Endodermal cell (in vitro differentiated cells): ENCODE results near the gene GALNT17. TPM values are rescaled to one million over a fixed set of nuclear protein-coding genes. Genes with fewer than 3 reads are reported as not detected.

Experiments
- DNase-seq: peaks from one replicate; pipeline ENCODE4 v3.0.0-alpha.2; 2017
- H3K27ac ChIP-seq: 2 replicates; pipeline ENCODE4 v1.5.1; 2013; ENCODE audit warnings: mild to moderate bottlenecking, low read depth, low read length, moderate library complexity
- H3K27me3 ChIP-seq: 2 replicates; pipeline ENCODE4 v1.6.1; 2013; ENCODE audit warnings: mild to moderate bottlenecking, low read length, moderate library complexity; ENCODE audit not compliant: insufficient read depth, control insufficient read depth, poor library complexity, severe bottlenecking
- H3K36me3 ChIP-seq: 2 replicates; pipeline ENCODE4 v1.7.0; 2013; ENCODE audit warnings: mild to moderate bottlenecking, low read length, moderate library complexity; ENCODE audit not compliant: control insufficient read depth, insufficient read depth
- H3K4me1 ChIP-seq: one replicate; pipeline ENCODE4 v1.7.0; 2013; ENCODE audit warnings: low read length; ENCODE audit not compliant: control insufficient read depth, insufficient read depth
- H3K4me3 ChIP-seq: 2 replicates; pipeline ENCODE4 v1.5.1; 2013; ENCODE audit warnings: mild to moderate bottlenecking, low read length, moderate library complexity
- H3K9ac ChIP-seq: 2 replicates; pipeline ENCODE4 v1.6.1; 2013; ENCODE audit warnings: mild to moderate bottlenecking, low read length, moderate library complexity; ENCODE audit not compliant: poor library complexity, severe bottlenecking; ENCODE audit errors: extremely low read depth
- H3K9me3 ChIP-seq: 2 replicates; pipeline ENCODE4 v1.6.1; 2013; ENCODE audit warnings: mild to moderate bottlenecking, low read length, moderate library complexity; ENCODE audit not compliant: control insufficient read depth
- H3K27ac Mint-ChIP-seq: 2 replicates; pipeline ENCODE4 v1.8.0; 2020; ENCODE audit warnings: mixed read lengths
- H3K27me3 Mint-ChIP-seq: 2 replicates; pipeline ENCODE4 v1.8.0; 2021; ENCODE audit warnings: mild to moderate bottlenecking, mixed read lengths; ENCODE audit not compliant: insufficient read depth
- H3K36me3 Mint-ChIP-seq: 2 replicates; pipeline ENCODE4 v1.8.0; 2020; ENCODE audit warnings: low read depth, mixed read lengths
- H3K4me1 Mint-ChIP-seq: 2 replicates; pipeline ENCODE4 v1.8.0; 2020; ENCODE audit warnings: mixed read lengths
- H3K4me3 Mint-ChIP-seq: 2 replicates; pipeline ENCODE4 v1.8.0; 2020; ENCODE audit warnings: mild to moderate bottlenecking, moderate library complexity, mixed read lengths
- H3K9me3 Mint-ChIP-seq: 2 replicates; pipeline ENCODE4 v1.8.0; 2020; ENCODE audit warnings: mild to moderate bottlenecking, mixed read lengths
- WGBS, 2 experiments: methylation state at CpG; one replicate each; pipeline versions ENCODE4 v1.1.5 to v1.1.7; 2013; ENCODE audit warnings: missing lambda C conversion rate in 2 of 2, mixed read lengths in 1 of 2; ENCODE audit not compliant: insufficient coverage in 1 of 2, insufficient read length in 1 of 2; 5-methylcytosine and 5-hydroxymethylcytosine counted together
- total RNA-seq, 2 donors: library from RNA; stranded (reverse); fragmentation: NEBNext Ultra II Directional in 1 of 2; extraction: Animal tissue kit (Norgen Biotek cat#: 25700) in 1 of 2; gene quantifications; 2 replicates in 1 of 2; 3 replicates in 1 of 2; pipeline ENCODE4 v1.2.1, GENCODE V29; 2021
- TF ChIP-seq, protein P1 (sequence below): fragments of 200-600 bp; sonication (generic); conservative IDR thresholded peaks from 2 replicates; pipeline ENCODE4 v1.5.0; 2021; ENCODE audit warnings: antibody characterized with exemption, mild to moderate bottlenecking

The GALNT17 gene
- total RNA-seq, 2 donors from 2014 or later, result 60.4 to 61.3 TPM

DNA sequence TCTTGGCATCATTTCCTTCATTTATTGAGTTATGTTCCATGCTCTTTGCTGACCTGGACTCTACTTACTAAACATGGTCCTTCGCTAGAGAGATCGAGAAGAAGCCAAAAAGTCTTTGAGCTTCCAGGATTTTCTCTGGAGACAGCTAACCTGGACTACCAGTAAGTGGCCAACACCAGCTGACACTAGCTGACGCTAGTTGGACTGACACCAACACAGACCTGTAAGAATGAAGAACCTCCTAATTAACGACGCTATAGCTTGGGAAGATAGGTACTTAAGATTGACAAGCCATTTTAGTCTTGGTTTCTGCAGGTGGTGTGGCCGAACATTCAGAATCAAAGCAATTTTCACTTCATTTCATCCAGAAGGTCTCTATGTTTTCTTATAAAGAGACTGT lies 66.4 kb downstream of the GALNT17 start:
- peaks cover 19% of the 10 kb centered on the region for H3K36me3 Mint-ChIP-seq
- peaks cover 10% of the 10 kb centered on the region for H3K9me3 ChIP-seq
- no peak overlapping the region for H3K27ac ChIP-seq
- H3K9me3 Mint-ChIP-seq, result peaks cover 2% of the 10 kb centered on the region
- H3K36me3 ChIP-seq, result peaks cover 51% of the 10 kb centered on the region
- no peaks in the 10 kb centered on the region for H3K27me3 ChIP-seq
- no peak overlapping the region for H3K4me3 Mint-ChIP-seq
- H3K4me1 ChIP-seq, result no peaks in the 10 kb centered on the region
- H3K4me3 ChIP-seq, result no peak overlapping the region
- no peaks in the 10 kb centered on the region for H3K27me3 Mint-ChIP-seq
- 96 to 98% methylated on average over 6 of the region's 6 CpGs for WGBS, 2 experiments
- TF ChIP-seq, protein P1, sequence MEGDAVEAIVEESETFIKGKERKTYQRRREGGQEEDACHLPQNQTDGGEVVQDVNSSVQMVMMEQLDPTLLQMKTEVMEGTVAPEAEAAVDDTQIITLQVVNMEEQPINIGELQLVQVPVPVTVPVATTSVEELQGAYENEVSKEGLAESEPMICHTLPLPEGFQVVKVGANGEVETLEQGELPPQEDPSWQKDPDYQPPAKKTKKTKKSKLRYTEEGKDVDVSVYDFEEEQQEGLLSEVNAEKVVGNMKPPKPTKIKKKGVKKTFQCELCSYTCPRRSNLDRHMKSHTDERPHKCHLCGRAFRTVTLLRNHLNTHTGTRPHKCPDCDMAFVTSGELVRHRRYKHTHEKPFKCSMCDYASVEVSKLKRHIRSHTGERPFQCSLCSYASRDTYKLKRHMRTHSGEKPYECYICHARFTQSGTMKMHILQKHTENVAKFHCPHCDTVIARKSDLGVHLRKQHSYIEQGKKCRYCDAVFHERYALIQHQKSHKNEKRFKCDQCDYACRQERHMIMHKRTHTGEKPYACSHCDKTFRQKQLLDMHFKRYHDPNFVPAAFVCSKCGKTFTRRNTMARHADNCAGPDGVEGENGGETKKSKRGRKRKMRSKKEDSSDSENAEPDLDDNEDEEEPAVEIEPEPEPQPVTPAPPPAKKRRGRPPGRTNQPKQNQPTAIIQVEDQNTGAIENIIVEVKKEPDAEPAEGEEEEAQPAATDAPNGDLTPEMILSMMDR, result no peak
- no peak overlapping the region for H3K27ac Mint-ChIP-seq
- no peak for DNase-seq
- H3K9ac ChIP-seq, result no peak overlapping the region
- H3K4me1 Mint-ChIP-seq, result peaks cover 17% of the 10 kb centered on the region

DNA sequence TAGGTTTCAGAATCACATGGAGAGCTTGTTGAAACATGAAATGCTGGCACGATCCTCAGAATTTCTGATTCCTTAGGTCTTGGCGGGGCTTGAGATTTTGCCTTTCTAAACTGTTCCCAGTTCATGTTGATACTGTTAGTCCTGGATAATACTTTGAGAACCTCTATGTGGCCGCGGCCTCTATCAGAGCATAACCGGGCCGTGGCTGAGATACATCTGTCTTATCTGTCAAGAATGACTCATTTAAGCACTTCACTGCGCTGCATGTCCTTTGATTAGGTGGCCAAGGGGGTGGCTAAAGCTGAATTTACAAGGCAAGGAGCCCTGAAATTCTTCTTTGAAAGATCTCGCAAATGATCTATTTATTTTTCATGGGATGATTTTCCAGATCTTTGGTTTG lies 66.9 kb downstream of the GALNT17 start:
- TF ChIP-seq, protein P1, result no peak
- H3K9me3 ChIP-seq, result peaks cover 15% of the 10 kb centered on the region
- H3K27ac ChIP-seq, result no peak overlapping the region
- no peak overlapping the region for H3K9ac ChIP-seq
- Mint-ChIP-seq H3K27ac (no peak overlapping the region), H3K9me3 (peaks cover 7% of the 10 kb centered on the region), H3K4me1 (peaks cover 17% of the 10 kb centered on the region), H3K27me3 (no peaks in the 10 kb centered on the region), H3K36me3 (peaks cover 24% of the 10 kb centered on the region), H3K4me3 (no peak overlapping the region)
- no peaks in the 10 kb centered on the region for H3K4me1 ChIP-seq
- H3K36me3 ChIP-seq, result peaks cover 53% of the 10 kb centered on the region
- 94 to 96% methylated on average over 8 of the region's 8 CpGs for WGBS, 2 experiments
- no peak for DNase-seq
- no peaks in the 10 kb centered on the region for H3K27me3 ChIP-seq
- no peak overlapping the region for H3K4me3 ChIP-seq

DNA sequence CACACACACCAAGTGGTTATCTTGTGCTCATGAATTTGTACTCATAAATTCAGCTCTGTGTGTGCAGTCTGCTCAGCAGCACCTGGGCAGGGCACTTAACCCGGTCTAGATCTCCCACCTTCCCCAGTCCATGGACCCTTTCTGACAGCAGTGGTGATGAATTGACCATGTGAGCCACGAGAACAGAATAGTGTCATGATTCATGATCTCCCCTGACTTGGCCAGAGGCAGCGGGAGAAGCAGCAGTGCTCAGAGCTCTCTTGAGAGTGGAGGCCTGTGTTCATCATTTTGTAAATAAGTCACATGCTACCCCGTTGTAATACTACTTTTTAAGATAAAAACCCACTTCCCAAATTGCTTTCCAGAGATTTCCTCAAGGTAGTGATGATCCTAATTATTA lies 74.2 kb downstream of the GALNT17 start:
- peak overlapping the region; percentile 26 for H3K27ac Mint-ChIP-seq

More for the DNA sequence above, 74.2 kb downstream of the GALNT17 start:
- Mint-ChIP-seq H3K9me3 (peaks cover 9% of the 10 kb centered on the region), H3K4me1 (peaks cover 5% of the 10 kb centered on the region), H3K36me3 (peaks cover 24% of the 10 kb centered on the region), H3K27me3 (no peaks in the 10 kb centered on the region), H3K4me3 (no peak overlapping the region)
- H3K4me3 ChIP-seq, result no peak overlapping the region
- WGBS, 2 experiments, result 78 to 94% methylated on average over 3 to 4 of the region's 4 CpGs
- TF ChIP-seq, protein P1, result no peak
- H3K9me3 ChIP-seq, result peaks cover 24% of the 10 kb centered on the region
- H3K36me3 ChIP-seq, result peaks cover 17% of the 10 kb centered on the region
- peak; percentile 10 for DNase-seq
- no peaks in the 10 kb centered on the region for H3K27me3 ChIP-seq
- H3K4me1 ChIP-seq, result no peaks in the 10 kb centered on the region
- H3K27ac ChIP-seq, result no peak overlapping the region
- H3K9ac ChIP-seq, result no peak overlapping the region
